Kidney epithelial cell (primary cell): Measurements from ENCODE around the gene XXYLT1. TPM values are rescaled to one million over a fixed set of nuclear protein-coding genes. Genes with fewer than 3 reads are reported as not detected.

ENCODE experiments used
- DNase-seq: peaks from one replicate; pipeline ENCODE4 v3.0.0-alpha.2; 2010; ENCODE audit warnings: low read depth
- H3K27me3 ChIP-seq: 2 replicates; pipeline ENCODE4 v1.6.0; 2011; ENCODE audit warnings: low read length; ENCODE audit not compliant: control insufficient read depth, insufficient read depth
- H3K36me3 ChIP-seq: 2 replicates; pipeline ENCODE4 v1.5.1; 2011; ENCODE audit warnings: low read length; ENCODE audit not compliant: control insufficient read depth, insufficient read depth
- H3K4me3 ChIP-seq: 2 replicates; pipeline ENCODE4 v1.5.1; 2011; ENCODE audit warnings: low read depth, mild to moderate bottlenecking, control low read depth, low read length
- total RNA-seq: library from RNA; depleted of rRNA; stranded (reverse); fragments of >200 nt; gene quantifications from 2 replicates; pipeline ENCODE4 v1.2.3, GENCODE V29; 2015
- TF ChIP-seq, protein P1 (sequence below): IDR thresholded peaks from 2 replicates; pipeline ENCODE4 v1.5.1; 2011; ENCODE audit warnings: mild to moderate bottlenecking, moderate library complexity, low read length, control low read depth, inconsistent platforms; ENCODE audit not compliant: insufficient read depth, poor library complexity, severe bottlenecking

The XXYLT1 gene
- total RNA-seq, 1 donor from 2014 or later: 18.7 TPM

DNA sequence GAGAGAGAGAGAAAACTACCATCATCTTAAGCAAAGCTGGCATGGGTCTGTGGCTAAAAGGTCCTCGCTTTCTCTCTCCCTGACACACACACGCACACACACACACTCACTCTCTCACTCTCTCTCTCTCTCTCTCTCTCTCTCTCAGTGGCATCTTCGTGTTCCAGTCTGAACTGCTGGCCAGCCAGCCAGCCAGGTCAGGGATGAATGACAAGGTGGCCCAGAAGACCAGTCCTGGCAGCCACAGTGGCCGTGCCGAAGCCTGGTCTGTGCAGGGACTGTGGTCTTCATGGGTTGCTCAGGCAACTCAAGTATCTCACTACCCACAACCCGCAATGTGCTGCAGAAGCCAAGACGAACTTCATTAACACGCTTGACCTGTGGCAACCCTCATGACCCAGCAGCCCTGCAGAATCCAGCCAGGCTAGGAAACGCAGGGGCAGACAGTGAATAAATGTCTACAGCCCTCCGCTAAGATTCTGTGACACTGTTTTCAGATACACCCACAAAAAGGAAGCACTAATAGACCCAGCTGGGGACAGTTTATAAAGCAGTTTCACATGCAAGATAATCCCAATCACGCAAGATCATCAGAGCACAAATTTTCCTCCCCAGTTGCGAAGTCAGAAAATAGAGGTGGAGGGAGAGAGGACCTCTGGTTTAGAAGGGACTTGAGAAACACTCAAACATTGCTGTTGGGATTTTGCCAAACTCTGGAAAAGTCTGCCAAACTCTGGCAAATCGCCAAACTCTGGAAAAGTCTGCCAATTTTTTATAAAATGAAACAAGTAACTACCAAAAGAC, 66.4 kb downstream of the XXYLT1 start:
- Histone ChIP-seq H3K27me3 (no peaks in the 10 kb centered on the region), H3K4me3 (no peak overlapping the region), H3K36me3 (no peaks in the 10 kb centered on the region)
- DNase-seq: no peak
- TF ChIP-seq, protein P1, sequence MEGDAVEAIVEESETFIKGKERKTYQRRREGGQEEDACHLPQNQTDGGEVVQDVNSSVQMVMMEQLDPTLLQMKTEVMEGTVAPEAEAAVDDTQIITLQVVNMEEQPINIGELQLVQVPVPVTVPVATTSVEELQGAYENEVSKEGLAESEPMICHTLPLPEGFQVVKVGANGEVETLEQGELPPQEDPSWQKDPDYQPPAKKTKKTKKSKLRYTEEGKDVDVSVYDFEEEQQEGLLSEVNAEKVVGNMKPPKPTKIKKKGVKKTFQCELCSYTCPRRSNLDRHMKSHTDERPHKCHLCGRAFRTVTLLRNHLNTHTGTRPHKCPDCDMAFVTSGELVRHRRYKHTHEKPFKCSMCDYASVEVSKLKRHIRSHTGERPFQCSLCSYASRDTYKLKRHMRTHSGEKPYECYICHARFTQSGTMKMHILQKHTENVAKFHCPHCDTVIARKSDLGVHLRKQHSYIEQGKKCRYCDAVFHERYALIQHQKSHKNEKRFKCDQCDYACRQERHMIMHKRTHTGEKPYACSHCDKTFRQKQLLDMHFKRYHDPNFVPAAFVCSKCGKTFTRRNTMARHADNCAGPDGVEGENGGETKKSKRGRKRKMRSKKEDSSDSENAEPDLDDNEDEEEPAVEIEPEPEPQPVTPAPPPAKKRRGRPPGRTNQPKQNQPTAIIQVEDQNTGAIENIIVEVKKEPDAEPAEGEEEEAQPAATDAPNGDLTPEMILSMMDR: no peak

DNA sequence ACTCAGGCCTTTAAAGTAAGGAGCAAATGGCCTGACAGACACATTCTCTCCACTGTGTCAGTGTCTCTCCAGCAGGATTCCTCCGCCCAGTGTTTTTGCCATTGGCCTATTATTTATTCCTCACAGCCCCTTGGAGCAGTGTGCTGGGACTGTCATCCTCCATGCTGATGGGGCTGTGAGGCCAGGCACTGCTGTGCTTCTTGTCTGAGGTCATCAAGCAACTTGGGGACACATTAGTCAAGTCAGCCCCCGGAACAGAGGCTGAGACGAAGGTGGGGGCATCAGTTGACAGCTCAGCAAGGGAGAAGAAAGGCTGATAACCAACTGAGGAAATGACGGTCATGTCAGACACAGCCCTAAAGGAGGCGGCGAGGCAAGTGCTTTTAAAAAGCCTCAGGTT, 67.4 kb downstream of the XXYLT1 start:
- Histone ChIP-seq H3K36me3 (no peaks in the 10 kb centered on the region), H3K27me3 (no peaks in the 10 kb centered on the region), H3K4me3 (no peak overlapping the region)
- DNase-seq: no peak
- TF ChIP-seq, protein P1: no peak

DNA sequence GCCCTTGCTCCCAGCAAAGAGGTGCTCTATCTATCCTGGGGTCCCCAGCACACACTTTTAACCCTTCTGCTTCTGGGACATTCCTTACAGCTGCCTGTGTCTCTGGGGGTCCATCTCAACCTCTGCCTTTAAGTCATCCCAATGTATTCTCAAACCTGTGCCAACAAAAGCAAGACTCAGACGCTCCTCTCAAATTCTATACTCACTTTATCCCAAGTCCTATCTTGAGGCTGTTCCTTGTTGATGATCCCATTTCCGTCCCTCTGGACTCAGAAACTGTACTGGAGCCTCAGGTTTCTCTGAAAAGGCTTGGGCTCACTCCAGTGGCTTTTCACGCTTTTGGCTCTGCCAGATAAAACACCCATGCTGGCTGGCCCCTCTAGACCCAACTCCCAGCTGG, 69.7 kb downstream of the XXYLT1 start:
- no peaks in the 10 kb centered on the region for H3K27me3 ChIP-seq
- TF ChIP-seq, protein P1: no peak
- H3K4me3 ChIP-seq: no peak overlapping the region
- no peaks in the 10 kb centered on the region for H3K36me3 ChIP-seq
- DNase-seq: no peak

DNA sequence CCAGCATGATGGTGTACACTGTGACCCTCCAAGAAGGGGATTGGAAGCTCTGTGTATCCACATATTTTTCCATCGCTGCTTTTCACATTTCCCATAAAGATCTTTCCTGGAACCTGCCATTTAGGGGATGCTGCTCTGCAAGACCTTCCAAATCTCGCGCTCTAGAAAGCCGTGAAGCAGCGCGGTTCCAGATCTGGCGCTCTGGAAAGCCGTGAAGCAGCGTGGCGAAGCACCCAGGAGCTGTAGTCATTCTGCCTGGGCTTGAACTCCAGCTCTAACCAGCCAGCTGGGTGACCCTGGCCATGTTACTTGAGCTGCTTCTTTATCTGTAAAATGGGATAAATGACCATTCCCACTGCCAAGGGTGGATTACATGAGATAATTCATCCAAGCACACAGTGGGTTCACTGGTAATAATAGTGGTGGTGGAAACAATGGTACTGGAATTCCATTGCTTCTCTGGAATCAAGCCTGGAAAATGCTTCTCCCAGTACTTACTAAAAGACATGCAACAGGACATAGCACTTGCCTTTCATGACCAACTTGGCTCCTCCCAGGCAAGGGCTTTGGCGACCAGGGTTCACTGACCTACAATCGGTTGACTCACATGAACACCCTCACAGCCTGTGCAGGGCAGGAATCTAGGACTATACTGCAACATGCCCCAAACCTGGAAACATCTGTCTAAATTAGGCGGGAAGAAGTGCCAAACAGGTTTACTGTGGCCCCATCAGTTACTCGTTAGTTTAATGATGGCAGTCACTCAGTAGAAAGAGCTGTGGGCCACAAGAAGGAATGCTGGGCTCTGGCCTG, 70.7 kb downstream of the XXYLT1 start:
- Histone ChIP-seq H3K36me3 (no peaks in the 10 kb centered on the region), H3K27me3 (no peaks in the 10 kb centered on the region), H3K4me3 (no peak overlapping the region)
- no peak for DNase-seq
- TF ChIP-seq, protein P1: no peak

DNA sequence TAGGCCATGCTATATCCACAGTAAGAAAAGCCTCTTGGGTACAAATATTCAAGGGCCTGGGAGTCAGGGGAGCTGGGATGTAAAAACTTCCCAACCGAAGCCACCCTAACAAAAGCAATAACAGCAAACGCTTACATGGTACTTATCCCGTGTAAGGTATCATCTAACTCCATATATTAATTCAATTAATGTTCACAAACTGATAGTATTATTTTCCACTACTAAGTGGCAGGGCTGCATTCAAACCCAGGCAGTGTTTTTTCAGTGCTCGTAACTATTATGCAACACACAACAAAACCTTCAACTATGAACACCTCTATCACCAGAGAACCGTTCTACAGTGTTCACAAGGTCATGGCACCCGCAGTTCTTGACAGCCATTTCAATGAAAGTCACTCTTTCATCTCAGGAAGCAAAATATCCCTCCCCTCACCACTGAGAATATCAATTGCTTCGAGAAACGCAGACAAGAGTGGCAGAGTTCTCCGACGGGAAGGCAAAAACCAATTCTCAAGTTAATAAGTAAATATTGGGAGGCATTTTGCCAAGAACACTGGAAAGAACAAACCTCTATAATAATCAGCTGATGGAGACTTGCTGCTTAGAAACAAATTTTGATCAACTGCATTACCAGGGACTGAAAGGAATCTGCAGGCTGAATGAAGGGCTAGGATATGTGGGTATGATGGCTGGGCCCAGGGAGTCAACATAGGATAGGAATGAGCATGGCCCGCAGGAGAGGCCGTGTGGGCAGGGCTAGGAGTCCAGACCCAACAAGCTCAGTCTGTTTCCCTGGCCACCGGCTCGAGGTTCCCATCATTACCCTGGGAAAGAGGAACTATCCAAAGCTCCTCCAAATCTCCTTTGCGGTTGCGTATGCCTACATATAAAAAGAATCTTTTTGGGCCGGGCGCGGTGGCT, 72.3 kb downstream of the XXYLT1 start:
- DNase-seq: no peak
- Histone ChIP-seq H3K4me3 (no peak overlapping the region), H3K27me3 (no peaks in the 10 kb centered on the region), H3K36me3 (no peaks in the 10 kb centered on the region)
- TF ChIP-seq, protein P1: no peak
